Gastroesophageal sphincter (tissue), 3 donors: ENCODE data around the gene NXPE2.

Experiments used
- EP300 ChIP-seq: sonication (generic); formaldehyde crosslinking; IDR thresholded peaks from one replicate; pipeline ENCODE4 v1.6.1; 2017; ENCODE audit warnings: antibody characterized with exemption, mild to moderate bottlenecking
- POLR2A ChIP-seq, 2 donors: fragments of 450-650 bp; IDR thresholded peaks; one replicate each; pipeline ENCODE4 v1.6.1; 2017; ENCODE audit warnings: antibody characterized with exemption in 2 of 2, mild to moderate bottlenecking in 2 of 2, moderate library complexity in 1 of 2
- POLR2AphosphoS5 ChIP-seq: sonication (generic); formaldehyde crosslinking; IDR thresholded peaks from one replicate; pipeline ENCODE4 v1.6.1; 2017; ENCODE audit warnings: antibody characterized with exemption
- TF ChIP-seq, protein P1 (sequence below), 4 experiments: fragments of 200-600 bp in 2 of 4; fragments of 450-650 bp in 2 of 4; sonication (generic) in 1 of 4; IDR thresholded peaks; one replicate each; pipeline ENCODE4 v1.5.1; 2017 to 2019; ENCODE audit warnings: antibody characterized with exemption in 4 of 4, mild to moderate bottlenecking in 2 of 4, moderate library complexity in 2 of 4

DNA sequence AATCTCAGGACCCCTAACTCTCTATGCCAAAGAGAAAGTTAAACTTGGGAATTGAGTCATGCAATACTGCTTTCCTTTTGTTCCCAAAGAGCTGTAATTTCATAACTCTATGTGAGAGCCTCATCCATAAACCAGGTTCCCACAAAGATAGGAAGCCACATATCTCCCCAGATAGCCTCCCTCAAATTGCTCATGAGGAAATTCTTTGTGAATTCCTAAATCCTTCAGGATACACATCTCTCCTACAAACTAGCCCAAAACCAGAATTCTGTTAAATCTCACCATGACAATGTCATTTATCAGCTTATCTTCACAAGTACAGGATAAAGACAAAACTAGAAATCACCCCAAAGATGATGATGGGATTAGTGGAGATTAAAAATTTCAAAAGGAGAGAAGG, 4.7 kb upstream of the NXPE2 start:
- TF ChIP-seq, protein P1, sequence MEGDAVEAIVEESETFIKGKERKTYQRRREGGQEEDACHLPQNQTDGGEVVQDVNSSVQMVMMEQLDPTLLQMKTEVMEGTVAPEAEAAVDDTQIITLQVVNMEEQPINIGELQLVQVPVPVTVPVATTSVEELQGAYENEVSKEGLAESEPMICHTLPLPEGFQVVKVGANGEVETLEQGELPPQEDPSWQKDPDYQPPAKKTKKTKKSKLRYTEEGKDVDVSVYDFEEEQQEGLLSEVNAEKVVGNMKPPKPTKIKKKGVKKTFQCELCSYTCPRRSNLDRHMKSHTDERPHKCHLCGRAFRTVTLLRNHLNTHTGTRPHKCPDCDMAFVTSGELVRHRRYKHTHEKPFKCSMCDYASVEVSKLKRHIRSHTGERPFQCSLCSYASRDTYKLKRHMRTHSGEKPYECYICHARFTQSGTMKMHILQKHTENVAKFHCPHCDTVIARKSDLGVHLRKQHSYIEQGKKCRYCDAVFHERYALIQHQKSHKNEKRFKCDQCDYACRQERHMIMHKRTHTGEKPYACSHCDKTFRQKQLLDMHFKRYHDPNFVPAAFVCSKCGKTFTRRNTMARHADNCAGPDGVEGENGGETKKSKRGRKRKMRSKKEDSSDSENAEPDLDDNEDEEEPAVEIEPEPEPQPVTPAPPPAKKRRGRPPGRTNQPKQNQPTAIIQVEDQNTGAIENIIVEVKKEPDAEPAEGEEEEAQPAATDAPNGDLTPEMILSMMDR (IDR thresholded peaks at IDR 0.05) = no peak
- TF ChIP-seq POLR2AphosphoS5 (no peak), POLR2A (IDR thresholded peaks at IDR 0.05) (no peak), EP300 (no peak)
